MM.1S (cell line): ENCODE results near the gene IFITM1.

Source experiments
- DNase-seq: peaks from one replicate; pipeline ENCODE4 v3.0.0-alpha.2; 2015
- H2AFZ ChIP-seq: fragments of 300-600 bp; sonication (generic); 2 replicates; pipeline ENCODE4 v1.6.0; 2016; ENCODE audit warnings: antibody characterized with exemption, low read length
- H3F3A ChIP-seq: fragments of 300-600 bp; sonication (generic); 2 replicates; pipeline ENCODE4 v1.6.1; 2016; ENCODE audit warnings: mild to moderate bottlenecking, antibody characterized with exemption, low read length, moderate library complexity, mixed read lengths; ENCODE audit not compliant: insufficient read depth
- H3K27ac ChIP-seq: fragments of 300-600 bp; sonication (generic); 2 replicates; pipeline ENCODE4 v1.5.1; 2016; ENCODE audit warnings: mild to moderate bottlenecking, low read length
- H3K27me3 ChIP-seq: fragments of 300-600 bp; sonication (generic); replicated peaks from 2 replicates; pipeline ENCODE4 v1.6.0; 2016; ENCODE audit warnings: low read length; ENCODE audit not compliant: insufficient read depth
- H3K36me3 ChIP-seq: fragments of 300-600 bp; sonication (generic); replicated peaks from 2 replicates; pipeline ENCODE4 v1.6.1; 2016; ENCODE audit warnings: mild to moderate bottlenecking, low read length, mixed read lengths; ENCODE audit not compliant: insufficient read depth
- H3K4me1 ChIP-seq: fragments of 300-600 bp; sonication (generic); 2 replicates; pipeline ENCODE4 v1.6.1; 2016; ENCODE audit warnings: low read length, mixed read lengths
- H3K4me2 ChIP-seq: fragments of 300-600 bp; sonication (generic); 2 replicates; pipeline ENCODE4 v1.6.0; 2016; ENCODE audit warnings: low read depth, low read length
- H3K4me3 ChIP-seq: fragments of 300-600 bp; sonication (generic); 2 replicates; pipeline ENCODE4 v1.5.1; 2016; ENCODE audit warnings: low read length, mixed read lengths
- H3K79me2 ChIP-seq: fragments of 300-600 bp; sonication (generic); 2 replicates; pipeline ENCODE4 v1.6.1; 2016; ENCODE audit warnings: mixed run types, low read length, mixed read lengths
- H3K9ac ChIP-seq: fragments of 300-600 bp; sonication (generic); 2 replicates; pipeline ENCODE4 v1.6.1; 2016; ENCODE audit warnings: low read length, mixed read lengths
- H3K9me2 ChIP-seq: fragments of 300-600 bp; sonication (generic); replicated peaks from 2 replicates; pipeline ENCODE4 v1.6.1; 2016; ENCODE audit warnings: mild to moderate bottlenecking, low read length, mixed read lengths; ENCODE audit not compliant: insufficient read depth
- H3K9me3 ChIP-seq: fragments of 300-600 bp; sonication (generic); replicated peaks from 2 replicates; pipeline ENCODE4 v1.6.1; 2016; ENCODE audit warnings: mild to moderate bottlenecking, low read length, mixed read lengths; ENCODE audit not compliant: insufficient read depth
- H4K20me1 ChIP-seq: fragments of 300-600 bp; sonication (generic); 2 replicates; pipeline ENCODE4 v1.6.1; 2016; ENCODE audit warnings: mild to moderate bottlenecking, low read length, moderate library complexity, mixed read lengths; ENCODE audit not compliant: insufficient read depth
- EZH2 ChIP-seq: fragments of 300-600 bp; sonication (generic); optimal IDR thresholded peaks from 2 replicates; pipeline ENCODE3; 2017; ENCODE audit warnings: low read depth, mild to moderate bottlenecking, antibody characterized with exemption, low read length, mixed read lengths
- EZH2phosphoT487 ChIP-seq: fragments of 300-600 bp; sonication (generic); IDR thresholded peaks from 2 replicates; pipeline ENCODE4 v1.6.1; 2018; ENCODE audit warnings: antibody characterized with exemption, low read length
- TF ChIP-seq, protein P1 (sequence below): fragments of 300-600 bp; sonication (generic); IDR thresholded peaks from 2 replicates; pipeline ENCODE4 v1.5.1; 2016; ENCODE audit warnings: antibody characterized with exemption, low read length, mixed read lengths

Gene IFITM1

GRCh38 chr11:289712-290620 lies 23.9 kb upstream of the IFITM1 start:
- H3K9ac ChIP-seq: no peak overlapping the region
- no peaks in the 10 kb centered on the region for H3K9me3 ChIP-seq
- TF ChIP-seq, protein P1, sequence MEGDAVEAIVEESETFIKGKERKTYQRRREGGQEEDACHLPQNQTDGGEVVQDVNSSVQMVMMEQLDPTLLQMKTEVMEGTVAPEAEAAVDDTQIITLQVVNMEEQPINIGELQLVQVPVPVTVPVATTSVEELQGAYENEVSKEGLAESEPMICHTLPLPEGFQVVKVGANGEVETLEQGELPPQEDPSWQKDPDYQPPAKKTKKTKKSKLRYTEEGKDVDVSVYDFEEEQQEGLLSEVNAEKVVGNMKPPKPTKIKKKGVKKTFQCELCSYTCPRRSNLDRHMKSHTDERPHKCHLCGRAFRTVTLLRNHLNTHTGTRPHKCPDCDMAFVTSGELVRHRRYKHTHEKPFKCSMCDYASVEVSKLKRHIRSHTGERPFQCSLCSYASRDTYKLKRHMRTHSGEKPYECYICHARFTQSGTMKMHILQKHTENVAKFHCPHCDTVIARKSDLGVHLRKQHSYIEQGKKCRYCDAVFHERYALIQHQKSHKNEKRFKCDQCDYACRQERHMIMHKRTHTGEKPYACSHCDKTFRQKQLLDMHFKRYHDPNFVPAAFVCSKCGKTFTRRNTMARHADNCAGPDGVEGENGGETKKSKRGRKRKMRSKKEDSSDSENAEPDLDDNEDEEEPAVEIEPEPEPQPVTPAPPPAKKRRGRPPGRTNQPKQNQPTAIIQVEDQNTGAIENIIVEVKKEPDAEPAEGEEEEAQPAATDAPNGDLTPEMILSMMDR: no peak
- TF ChIP-seq EZH2 (no peak), EZH2phosphoT487 (no peak)
- no peaks in the 10 kb centered on the region for H3F3A ChIP-seq
- no peak overlapping the region for H2AFZ ChIP-seq
- no peaks in the 10 kb centered on the region for H3K36me3 ChIP-seq
- peaks cover 14% of the 10 kb centered on the region for H3K27me3 ChIP-seq
- H3K4me2 ChIP-seq: peak overlapping the region; percentile 59; the same call in 1 of the 2 replicates
- H3K9me2 ChIP-seq: no peaks in the 10 kb centered on the region
- no peaks in the 10 kb centered on the region for H4K20me1 ChIP-seq
- no peak overlapping the region for H3K27ac ChIP-seq
- H3K4me1 ChIP-seq: no peaks in the 10 kb centered on the region
- DNase-seq: no peak
- H3K4me3 ChIP-seq: peak overlapping the region; percentile 43; the same call in 1 of the 2 replicates
- H3K79me2 ChIP-seq: no peaks in the 10 kb centered on the region

DNA sequence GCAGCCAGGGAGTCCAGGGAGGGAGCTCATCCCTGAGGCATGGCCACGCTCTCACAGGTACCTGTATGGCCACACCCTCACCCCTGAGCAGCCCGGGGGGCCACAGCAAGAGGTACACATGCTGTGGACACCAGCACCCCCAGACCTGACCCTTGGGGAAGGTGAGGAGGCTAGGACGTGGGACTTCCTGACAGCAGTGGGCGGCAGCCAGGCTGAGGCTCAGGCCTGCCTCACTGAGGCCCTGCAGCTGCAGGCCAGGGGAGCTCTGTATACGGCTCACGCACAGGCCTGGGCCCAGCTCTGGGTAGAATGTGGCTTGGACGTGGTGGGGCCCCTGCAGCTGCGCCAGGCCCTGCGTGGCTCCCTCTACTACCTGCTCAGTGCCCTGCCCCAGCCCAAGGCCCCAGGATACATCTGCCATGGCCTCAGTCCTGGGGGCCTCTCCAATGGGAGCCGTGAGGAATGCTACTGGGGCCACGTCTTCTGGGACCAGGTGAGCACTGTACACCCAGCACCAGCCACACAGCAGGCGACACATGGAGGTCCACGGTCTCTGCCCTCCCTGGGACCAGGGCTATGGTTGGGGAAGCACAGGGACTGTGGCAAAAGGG lies 23.1 kb upstream of the IFITM1 start:
- Histone ChIP-seq H3K27ac (no peak overlapping the region), H2AFZ (no peak overlapping the region), H3K9me2 (no peaks in the 10 kb centered on the region), H3K79me2 (no peaks in the 10 kb centered on the region), H4K20me1 (no peaks in the 10 kb centered on the region), H3K36me3 (no peaks in the 10 kb centered on the region), H3F3A (no peaks in the 10 kb centered on the region), H3K9me3 (no peaks in the 10 kb centered on the region), H3K27me3 (peaks cover 16% of the 10 kb centered on the region), H3K4me2 (no peak overlapping the region), H3K9ac (no peak overlapping the region), H3K4me1 (no peaks in the 10 kb centered on the region), H3K4me3 (no peak overlapping the region)
- DNase-seq: no peak
- no peak for TF ChIP-seq EZH2
- TF ChIP-seq EZH2phosphoT487: no peak
- TF ChIP-seq, protein P1: no peak

GRCh38 chr11:291281-292210 lies 22.3 kb upstream of the IFITM1 start:
- H4K20me1 ChIP-seq: no peaks in the 10 kb centered on the region
- H2AFZ ChIP-seq: no peak overlapping the region
- no peak overlapping the region for H3K9ac ChIP-seq
- H3F3A ChIP-seq: no peaks in the 10 kb centered on the region
- no peaks in the 10 kb centered on the region for H3K9me3 ChIP-seq
- H3K27ac ChIP-seq: no peak overlapping the region
- H3K36me3 ChIP-seq: no peaks in the 10 kb centered on the region
- no peak overlapping the region for H3K4me2 ChIP-seq
- no peaks in the 10 kb centered on the region for H3K4me1 ChIP-seq
- no peaks in the 10 kb centered on the region for H3K79me2 ChIP-seq
- H3K4me3 ChIP-seq: no peak overlapping the region
- H3K9me2 ChIP-seq: no peaks in the 10 kb centered on the region
- TF ChIP-seq EZH2 (no peak), EZH2phosphoT487 (no peak)
- TF ChIP-seq, protein P1: no peak
- peaks cover 21% of the 10 kb centered on the region for H3K27me3 ChIP-seq
- no peak for DNase-seq
